SJSA1 (cell line): ENCODE measurements around the gene MAJIN. TPM values are rescaled to one million over a fixed set of nuclear protein-coding genes. Genes with fewer than 3 reads are reported as not detected.
A peak's percentile ranks its signal among the peaks of the same experiment; 100 is the strongest.

ENCODE experiments used
- DNase-seq, 2 experiments: peaks; one replicate each; pipeline ENCODE4 v3.0.0-alpha.2; 2015 to 2020; ENCODE audit warnings: low spot score in 2 of 2, low read depth in 1 of 2
- H3K27ac ChIP-seq: fragments of 250-450 bp; sonication (Bioruptor Pico); 2 replicates; pipeline ENCODE4 v1.5.1; 2020; ENCODE audit warnings: mild to moderate bottlenecking, moderate library complexity
- H3K27me3 ChIP-seq: fragments of 250-450 bp; sonication (Bioruptor Pico); replicated peaks from 2 replicates; pipeline ENCODE4 v1.5.1; 2020; ENCODE audit warnings: mild to moderate bottlenecking, moderate library complexity
- H3K36me3 ChIP-seq: fragments of 250-450 bp; sonication (Bioruptor Pico); 2 replicates; pipeline ENCODE4 v1.5.1; 2020; ENCODE audit warnings: mild to moderate bottlenecking
- H3K4me1 ChIP-seq: fragments of 250-450 bp; sonication (Bioruptor Pico); replicated peaks from 2 replicates; pipeline ENCODE4 v1.6.1; 2021; ENCODE audit warnings: mild to moderate bottlenecking
- H3K4me3 ChIP-seq: fragments of 250-450 bp; sonication (Bioruptor Pico); 2 replicates; pipeline ENCODE4 v1.5.1; 2020; ENCODE audit warnings: mild to moderate bottlenecking
- H3K9me3 ChIP-seq: fragments of 250-450 bp; sonication (Bioruptor Pico); replicated peaks from 2 replicates; pipeline ENCODE4 v1.5.1; 2020; ENCODE audit warnings: mild to moderate bottlenecking
- total RNA-seq: library from RNA; depleted of rRNA; stranded (reverse); fragments of >200 nt; shearing (Covaris generic); gene quantifications from 2 replicates; pipeline ENCODE4 v1.2.3, GENCODE V29; 2014

Gene MAJIN
- total RNA-seq, 1 experiment from 2014 or later, result not detected

DNA sequence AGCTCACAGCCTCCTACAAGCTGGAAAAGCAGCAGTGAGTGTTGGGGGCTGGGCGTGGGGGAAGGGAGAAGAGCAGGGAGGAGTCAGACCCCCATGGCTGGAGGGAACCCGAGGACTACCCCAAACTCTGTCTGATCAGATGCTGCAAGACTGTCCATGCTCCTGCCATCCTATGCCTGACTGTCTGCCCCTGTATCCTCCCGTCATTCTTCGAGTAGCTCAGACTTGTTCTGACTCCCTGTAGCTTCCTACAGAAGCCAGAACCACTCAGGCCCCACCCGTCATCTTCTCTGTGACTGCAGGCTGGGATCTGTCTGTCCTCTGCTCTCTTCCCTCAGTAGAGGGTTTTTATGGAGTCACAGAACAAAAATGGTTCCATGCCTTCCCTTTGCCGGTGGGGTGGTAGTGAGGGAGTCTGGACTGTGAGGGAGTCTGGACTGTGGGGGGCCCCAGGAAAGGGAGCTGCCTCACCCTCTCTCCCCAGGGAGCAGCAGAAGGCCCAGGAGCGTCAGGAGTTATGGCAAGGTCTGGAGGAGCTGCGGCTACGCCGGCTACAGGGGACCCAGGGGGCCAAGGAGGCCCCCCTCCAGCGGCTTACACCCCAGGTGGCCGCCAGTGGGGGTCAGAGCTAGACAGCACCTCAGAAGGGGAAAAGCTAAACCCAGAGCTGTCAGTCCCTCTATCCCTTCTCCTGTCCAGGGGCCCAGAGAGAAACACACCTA, 38.5 kb downstream of the MAJIN start:
- Histone ChIP-seq H3K36me3 (peaks cover 52% of the 10 kb centered on the region), H3K4me1 (no peaks in the 10 kb centered on the region), H3K27me3 (peaks cover 6% of the 10 kb centered on the region; the same call in 1 of the 2 replicates), H3K4me3 (no peak overlapping the region), H3K27ac (no peak overlapping the region), H3K9me3 (no peaks in the 10 kb centered on the region)
- DNase-seq, result no peak

DNA sequence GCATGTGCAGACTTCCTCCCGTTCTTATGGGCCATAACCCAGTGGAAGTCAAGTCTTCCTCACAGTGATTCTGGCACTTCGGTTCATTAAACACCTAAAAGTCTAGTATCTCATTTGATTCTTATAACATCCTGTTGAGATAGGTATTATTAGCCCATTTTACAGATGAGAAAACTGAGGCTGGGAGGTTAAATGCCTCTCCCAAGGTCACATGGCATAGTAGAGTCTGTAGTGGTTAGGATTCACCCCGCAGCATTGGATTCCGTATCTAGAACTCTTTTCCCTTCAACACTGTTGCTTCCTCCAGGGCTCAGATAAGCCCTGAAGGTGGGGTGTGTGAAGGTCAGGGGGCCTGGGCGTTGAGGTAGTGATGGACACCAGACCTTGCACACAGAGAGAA, 39.6 kb downstream of the MAJIN start:
- Histone ChIP-seq H3K9me3 (no peaks in the 10 kb centered on the region), H3K4me3 (no peak overlapping the region), H3K27me3 (no peaks in the 10 kb centered on the region), H3K36me3 (peaks cover 59% of the 10 kb centered on the region), H3K4me1 (no peaks in the 10 kb centered on the region), H3K27ac (no peak overlapping the region)
- DNase-seq, result no peak

DNA sequence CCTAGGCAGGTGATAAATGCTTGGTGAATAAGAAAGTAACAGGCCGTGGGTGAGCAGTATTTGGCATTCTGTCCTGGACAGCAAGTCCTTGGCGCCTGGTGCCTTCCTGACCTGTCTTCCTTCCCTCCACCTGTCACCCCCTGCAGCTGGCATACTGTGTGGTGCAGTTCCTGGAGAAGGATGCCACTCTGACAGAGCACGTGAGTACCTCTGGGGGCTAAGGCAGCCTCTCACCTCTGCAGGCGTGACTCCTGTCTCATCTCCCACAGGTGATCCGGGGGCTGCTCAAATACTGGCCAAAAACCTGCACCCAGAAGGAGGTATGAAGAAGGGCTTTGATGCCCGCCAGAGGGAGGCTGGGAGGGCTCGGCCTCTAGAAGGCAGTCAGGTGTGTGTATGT, 40.6 kb downstream of the MAJIN start:
- no peak for DNase-seq
- H3K36me3 ChIP-seq, result peaks cover 69% of the 10 kb centered on the region
- H3K4me1 ChIP-seq, result no peaks in the 10 kb centered on the region
- H3K9me3 ChIP-seq, result no peaks in the 10 kb centered on the region
- no peaks in the 10 kb centered on the region for H3K27me3 ChIP-seq
- no peak overlapping the region for H3K27ac ChIP-seq
- H3K4me3 ChIP-seq, result no peak overlapping the region

DNA sequence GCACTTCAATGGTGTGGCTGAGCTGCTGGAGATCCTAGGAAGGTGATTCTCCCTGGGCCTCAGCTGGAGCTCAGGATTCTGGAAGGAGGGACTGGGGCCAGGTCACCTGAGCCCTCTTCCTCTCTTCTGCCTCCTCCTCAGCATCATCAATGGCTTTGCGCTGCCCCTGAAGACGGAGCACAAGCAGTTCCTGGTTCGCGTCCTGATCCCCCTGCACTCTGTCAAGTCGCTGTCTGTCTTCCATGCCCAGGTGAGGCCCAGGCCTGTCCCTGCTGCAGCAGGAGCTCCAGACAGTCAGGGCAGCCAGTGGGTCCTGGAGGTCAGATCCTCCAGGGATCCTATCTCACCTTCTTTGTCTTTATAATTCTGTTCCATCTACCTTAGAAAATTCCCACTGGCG, 41.6 kb downstream of the MAJIN start:
- H3K4me1 ChIP-seq, result peaks cover 1% of the 10 kb centered on the region
- no peak overlapping the region for H3K4me3 ChIP-seq
- H3K36me3 ChIP-seq, result peaks cover 72% of the 10 kb centered on the region
- H3K27ac ChIP-seq, result no peak overlapping the region
- no peaks in the 10 kb centered on the region for H3K9me3 ChIP-seq
- H3K27me3 ChIP-seq, result no peaks in the 10 kb centered on the region
- DNase-seq, result no peak

DNA sequence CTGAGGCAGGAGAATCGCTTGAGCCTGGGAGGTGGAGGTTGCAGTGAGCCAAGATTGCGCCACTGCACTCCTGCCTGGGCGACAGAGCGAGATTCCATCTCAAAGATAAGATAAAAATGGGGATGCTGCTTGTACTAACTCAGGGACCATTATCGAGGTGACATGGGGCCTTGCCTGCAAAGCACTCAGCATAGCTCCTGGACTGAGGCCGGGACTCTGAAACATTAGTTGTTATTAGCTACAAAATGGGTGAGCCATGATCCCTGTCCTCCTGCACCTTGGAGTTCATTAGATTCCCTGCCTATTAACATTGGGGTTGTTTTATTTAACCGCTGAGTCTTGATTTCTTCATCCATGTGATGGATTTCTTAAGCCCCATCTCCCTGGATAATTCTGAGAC, 42.3 kb downstream of the MAJIN start:
- H3K27me3 ChIP-seq, result no peaks in the 10 kb centered on the region
- no peak overlapping the region for H3K27ac ChIP-seq
- peaks cover 74% of the 10 kb centered on the region for H3K36me3 ChIP-seq
- H3K4me3 ChIP-seq, result no peak overlapping the region
- H3K4me1 ChIP-seq, result peaks cover 6% of the 10 kb centered on the region
- DNase-seq, result no peak
- H3K9me3 ChIP-seq, result no peaks in the 10 kb centered on the region

DNA sequence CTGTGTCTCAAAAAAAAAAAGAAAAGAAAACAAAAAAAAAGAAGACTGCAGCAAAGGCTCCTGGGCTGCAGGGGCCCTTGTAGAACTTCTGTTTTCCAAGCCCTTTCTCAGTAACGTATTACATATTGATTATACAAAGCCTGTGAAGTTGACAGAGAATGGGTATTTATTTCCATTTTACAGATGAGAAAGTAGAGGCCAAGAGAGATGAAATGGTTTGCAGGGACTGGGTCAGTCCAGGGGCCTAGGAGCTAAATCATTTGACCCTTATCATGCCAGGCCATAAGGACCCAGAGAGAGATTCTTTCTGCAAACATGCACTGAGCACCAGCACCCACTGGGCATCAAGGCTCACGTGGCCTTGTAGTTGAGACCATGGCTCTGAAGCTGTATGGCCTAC, 43.0 kb downstream of the MAJIN start:
- Histone ChIP-seq H3K36me3 (peaks cover 74% of the 10 kb centered on the region), H3K27me3 (no peaks in the 10 kb centered on the region), H3K27ac (no peak overlapping the region), H3K9me3 (no peaks in the 10 kb centered on the region), H3K4me1 (peaks cover 11% of the 10 kb centered on the region), H3K4me3 (no peak overlapping the region)
- no peak for DNase-seq

DNA sequence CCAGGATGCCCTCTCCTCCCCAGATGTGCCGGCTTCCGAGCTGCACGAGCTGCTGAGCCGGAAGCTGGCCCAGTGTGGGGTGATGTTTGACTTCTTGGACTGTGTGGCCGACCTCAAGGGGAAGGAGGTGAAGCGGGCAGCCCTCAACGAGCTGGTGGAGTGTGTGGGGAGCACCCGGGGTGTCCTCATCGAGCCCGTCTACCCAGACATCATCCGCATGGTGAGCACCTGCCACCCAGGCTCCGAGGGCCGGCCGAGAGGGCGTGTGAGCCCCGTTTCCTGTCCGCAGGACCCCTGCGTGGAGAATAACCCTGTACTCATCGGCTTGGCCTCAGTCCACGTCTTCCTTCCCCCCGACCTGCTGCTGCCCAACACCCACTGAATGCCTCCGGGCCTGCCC, 45.2 kb downstream of the MAJIN start:
- Histone ChIP-seq H3K27me3 (no peaks in the 10 kb centered on the region), H3K27ac (no peak overlapping the region), H3K4me1 (peaks cover 16% of the 10 kb centered on the region), H3K9me3 (no peaks in the 10 kb centered on the region), H3K4me3 (no peak overlapping the region), H3K36me3 (peaks cover 52% of the 10 kb centered on the region)
- no peak for DNase-seq

DNA sequence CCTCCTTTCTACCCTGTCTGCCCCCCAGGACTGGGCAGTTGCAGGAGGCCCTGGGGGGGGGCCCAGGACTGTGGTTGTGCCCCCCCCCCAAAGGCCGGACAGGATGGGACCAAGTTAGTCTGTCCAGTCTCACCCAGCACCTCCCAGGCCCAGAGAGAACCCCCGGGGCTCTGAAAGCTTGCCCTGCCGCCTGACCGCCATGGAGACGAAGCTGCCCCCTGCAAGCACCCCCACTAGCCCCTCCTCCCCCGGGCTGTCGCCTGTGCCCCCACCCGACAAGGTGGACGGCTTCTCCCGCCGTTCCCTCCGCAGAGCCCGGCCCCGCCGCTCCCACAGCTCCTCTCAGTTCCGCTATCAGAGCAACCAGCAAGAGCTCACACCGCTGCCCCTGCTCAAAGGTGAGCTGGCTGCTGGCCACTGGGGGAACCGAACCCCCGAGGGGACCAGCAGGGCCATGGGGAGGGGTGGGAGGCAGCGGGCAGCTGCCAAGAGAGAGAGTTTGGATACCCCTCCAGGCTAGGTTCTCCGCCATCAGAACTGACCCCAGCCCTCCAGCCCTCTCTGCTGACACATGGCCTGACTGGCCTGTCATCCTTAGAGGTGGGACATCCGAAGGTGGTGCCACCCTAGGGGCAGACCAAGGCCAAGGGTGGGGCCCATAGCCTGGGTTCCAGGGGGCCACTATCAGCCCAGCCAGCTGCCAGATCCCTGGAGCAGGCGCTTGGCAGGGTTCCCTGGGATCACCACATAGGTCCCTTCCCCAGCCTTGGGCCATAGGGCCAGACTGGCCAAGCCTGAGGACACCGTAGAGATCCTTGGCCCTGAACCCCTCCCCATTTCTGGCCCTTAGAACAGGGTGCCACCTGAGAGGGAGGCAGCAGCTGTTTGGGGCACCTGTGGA, 46.1 kb downstream of the MAJIN start:
- Histone ChIP-seq H3K4me1 (peaks cover 16% of the 10 kb centered on the region), H3K27me3 (no peaks in the 10 kb centered on the region), H3K36me3 (peaks cover 43% of the 10 kb centered on the region), H3K4me3 (peak overlapping the region; percentile 77), H3K9me3 (no peaks in the 10 kb centered on the region), H3K27ac (no peak overlapping the region)
- peak in 1 of 2 experiments; percentile 59 for DNase-seq

DNA sequence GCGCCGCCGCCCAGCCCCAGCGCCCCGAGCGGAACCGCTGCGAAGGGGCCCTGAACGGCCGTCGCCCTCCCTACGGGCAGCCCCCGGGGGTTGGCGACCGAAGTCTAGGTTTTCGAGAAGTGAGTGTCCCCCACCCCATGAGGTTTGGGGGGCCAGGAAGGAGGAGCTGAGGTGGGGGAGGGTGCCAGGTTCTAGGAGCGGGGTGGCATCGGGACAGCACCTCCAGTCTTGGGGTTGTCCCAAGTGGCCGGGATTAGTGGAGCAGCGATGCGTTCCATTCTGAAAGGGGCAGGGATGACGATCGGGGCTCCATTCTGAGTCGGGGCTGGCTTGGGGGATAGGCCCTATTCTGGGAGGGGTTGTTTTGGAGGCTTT, 47.0 kb downstream of the MAJIN start:
- H3K4me3 ChIP-seq, result peak overlapping the region; percentile 77
- peak overlapping the region; percentile 63 for H3K27ac ChIP-seq
- no peaks in the 10 kb centered on the region for H3K9me3 ChIP-seq
- H3K27me3 ChIP-seq, result no peaks in the 10 kb centered on the region
- H3K36me3 ChIP-seq, result peaks cover 35% of the 10 kb centered on the region
- peaks cover 16% of the 10 kb centered on the region for H3K4me1 ChIP-seq
- DNase-seq, result peak in 1 of 2 experiments; percentile 26

DNA sequence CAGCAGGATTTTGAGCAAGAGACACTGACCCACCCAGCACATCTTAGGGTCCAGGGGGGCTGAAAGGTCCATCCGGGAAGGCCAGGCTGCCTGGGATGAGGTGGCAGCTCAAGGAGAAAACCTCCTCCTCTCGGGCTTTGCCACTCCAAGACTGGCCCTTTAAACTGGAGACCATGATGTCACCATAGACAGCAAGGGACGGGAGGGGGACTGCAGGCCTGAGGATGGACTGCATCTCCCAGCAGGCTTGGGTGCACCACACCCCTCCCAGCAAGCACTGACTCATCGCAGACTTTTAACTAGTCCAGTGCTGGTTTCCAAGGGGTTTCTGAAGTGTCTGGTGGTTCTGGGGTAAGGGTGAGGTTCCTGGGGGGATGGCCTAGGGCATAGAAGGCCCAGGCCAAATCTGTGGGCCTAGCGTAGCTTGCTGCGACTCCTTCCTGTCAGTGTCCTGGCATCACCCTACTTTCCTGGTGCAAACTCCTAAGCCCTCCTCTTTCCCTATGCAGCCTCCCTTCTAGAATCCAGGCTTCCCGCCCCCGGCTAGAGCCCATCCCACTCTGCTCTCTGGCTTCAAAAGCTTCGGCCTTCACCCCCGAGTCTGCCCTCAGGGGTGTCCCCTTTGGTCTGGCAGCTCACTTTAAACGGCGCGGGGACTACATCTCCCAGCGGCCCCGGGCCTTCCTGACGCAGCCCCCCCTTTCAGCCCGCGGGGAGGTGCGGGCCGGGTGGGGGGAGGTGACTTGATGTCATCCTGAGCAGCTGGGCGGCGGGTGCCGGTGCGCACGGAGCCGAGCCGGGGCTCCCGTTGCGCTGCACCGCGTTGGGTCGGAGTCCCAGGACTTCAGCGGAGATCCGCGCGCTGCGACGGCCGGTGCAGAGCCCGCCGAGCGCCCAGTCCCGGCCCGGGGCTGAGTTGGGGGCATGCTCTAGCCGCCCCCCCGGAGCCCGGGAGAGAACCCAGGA, 47.7 kb downstream of the MAJIN start, which contains the start of gene PPP2R5B:
Gene PPP2R5B, plus strand, starts transcription at position 746 of the 966 bp plus-strand sequence. CDS start 1,046 bp downstream, outside the sequence.
- peaks cover 29% of the 10 kb centered on the region for H3K36me3 ChIP-seq
- H3K9me3 ChIP-seq, result no peaks in the 10 kb centered on the region
- peak within 1 kb of the TSS; percentile 63 for H3K27ac ChIP-seq
- no peaks in the 10 kb centered on the region for H3K27me3 ChIP-seq
- peaks cover 16% of the 10 kb centered on the region for H3K4me1 ChIP-seq
- H3K4me3 ChIP-seq, result peak within 1 kb of the TSS; percentile 77
- DNase-seq, result peak; percentile 96 to 99

DNA sequence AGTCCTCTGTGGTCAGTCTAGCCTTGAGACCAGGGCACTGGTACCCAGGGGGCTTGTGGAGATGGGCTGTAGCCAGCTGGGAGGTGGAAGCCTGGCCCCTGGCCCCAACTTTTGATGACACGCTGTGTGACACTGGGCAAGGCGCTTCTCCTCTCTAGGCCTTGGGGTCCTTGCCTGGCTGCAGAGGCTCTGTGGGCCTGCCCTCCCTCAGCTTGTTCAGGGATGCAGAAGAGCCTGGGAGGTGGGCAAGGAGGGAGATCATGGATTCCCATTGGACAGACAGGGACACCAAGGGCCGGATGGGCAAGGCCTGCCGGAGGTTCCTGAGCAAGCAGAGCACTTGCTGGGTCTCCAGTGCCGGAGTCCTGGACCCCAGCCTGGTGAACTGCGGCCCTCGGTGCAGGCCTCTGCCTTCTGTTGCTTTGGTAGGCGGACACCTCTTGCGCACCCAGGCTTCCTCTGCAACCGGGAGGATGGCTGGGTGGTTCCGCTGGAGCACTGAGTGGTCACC, 48.7 kb downstream of the MAJIN start:
- Histone ChIP-seq H3K4me1 (peaks cover 18% of the 10 kb centered on the region), H3K27ac (no peak overlapping the region), H3K4me3 (no peak overlapping the region), H3K36me3 (peaks cover 21% of the 10 kb centered on the region), H3K9me3 (no peaks in the 10 kb centered on the region), H3K27me3 (no peaks in the 10 kb centered on the region)
- DNase-seq, result no peak

DNA sequence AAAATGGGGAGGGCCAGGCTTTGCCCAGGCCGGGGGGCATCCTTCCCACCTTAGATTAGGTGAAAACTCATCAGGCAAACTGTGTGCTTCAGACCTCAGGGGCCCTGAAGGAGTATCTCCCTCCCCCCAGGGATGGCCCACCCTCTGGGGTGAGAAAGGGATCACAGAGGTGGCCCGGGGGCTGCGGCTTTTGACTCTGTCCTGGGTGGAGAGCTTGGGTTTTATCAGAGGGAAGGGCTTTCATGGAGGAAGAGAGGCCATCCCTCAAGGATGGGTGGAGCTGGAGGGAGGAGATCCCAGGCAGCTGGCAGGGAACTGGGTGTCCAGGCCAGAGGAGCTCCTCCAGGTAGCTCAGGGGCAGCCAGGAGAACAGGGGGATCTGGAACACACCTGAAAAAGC, 50.5 kb downstream of the MAJIN start:
- H3K36me3 ChIP-seq, result peaks cover 10% of the 10 kb centered on the region; the same call in 1 of the 2 replicates
- no peak for DNase-seq
- H3K9me3 ChIP-seq, result no peaks in the 10 kb centered on the region
- no peak overlapping the region for H3K4me3 ChIP-seq
- no peaks in the 10 kb centered on the region for H3K27me3 ChIP-seq
- no peak overlapping the region for H3K27ac ChIP-seq
- H3K4me1 ChIP-seq, result peaks cover 25% of the 10 kb centered on the region

DNA sequence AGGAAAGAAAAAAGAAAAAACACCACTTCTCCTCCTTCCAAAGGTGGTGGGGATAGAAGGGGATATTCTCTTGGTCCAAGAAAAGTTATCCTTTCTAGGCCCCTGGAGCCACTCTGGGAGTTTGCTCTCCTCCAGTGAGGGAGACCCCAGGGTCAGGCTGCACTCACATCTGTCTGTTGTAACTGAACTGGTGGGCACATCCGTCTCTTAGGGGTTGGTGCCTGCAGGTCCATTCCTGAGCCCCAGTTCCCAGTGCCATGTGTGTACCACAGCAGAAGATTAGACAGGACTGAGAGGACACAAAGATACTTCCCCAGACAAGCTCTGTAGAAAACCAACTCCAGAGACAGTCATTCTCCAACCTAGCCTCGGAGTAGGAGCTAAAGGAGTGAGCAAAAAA, 51.8 kb downstream of the MAJIN start:
- Histone ChIP-seq H3K9me3 (no peaks in the 10 kb centered on the region), H3K27me3 (no peaks in the 10 kb centered on the region), H3K4me3 (no peak overlapping the region), H3K27ac (no peak overlapping the region), H3K4me1 (peaks cover 30% of the 10 kb centered on the region), H3K36me3 (peaks cover 6% of the 10 kb centered on the region; the same call in 1 of the 2 replicates)
- DNase-seq, result no peak
